Left ventricle myocardium inferior (tissue), 1 donor: ENCODE measurements around the gene AKAP6. TPM values are rescaled to one million over a fixed set of nuclear protein-coding genes. Genes with fewer than 3 reads are reported as not detected.

Experiments
- DNase-seq: peaks from one replicate; pipeline ENCODE4 v3.0.0-alpha.2; 2020
- H3K27ac ChIP-seq: fragments of 200-600 bp; replicated peaks from 2 replicates; pipeline ENCODE4 v1.8.0; 2021
- H3K27me3 ChIP-seq: fragments of 200-600 bp; 2 replicates; pipeline ENCODE4 v1.8.0; 2021; ENCODE audit warnings: low read depth
- H3K36me3 ChIP-seq: fragments of 200-600 bp; 2 replicates; pipeline ENCODE4 v1.8.0; 2021
- H3K4me1 ChIP-seq: fragments of 200-600 bp; 2 replicates; pipeline ENCODE4 v1.8.0; 2021
- H3K4me3 ChIP-seq: fragments of 200-600 bp; 2 replicates; pipeline ENCODE4 v1.8.0; 2021; ENCODE audit warnings: mild to moderate bottlenecking, moderate library complexity
- H3K9me3 ChIP-seq: fragments of 200-600 bp; replicated peaks from 2 replicates; pipeline ENCODE4 v1.8.0; 2021
- CTCF ChIP-seq: fragments of 200-600 bp; IDR thresholded peaks from 2 replicates; pipeline ENCODE4 v1.8.0; 2021; ENCODE audit warnings: antibody characterized with exemption, mild to moderate bottlenecking, borderline replicate concordance
- intact Hi-C: fragments of 100-400 bp; cut with micrococcal nuclease; formaldehyde crosslinking; loops from one replicate; pipeline ENCODE4 v1.11.0; 2022
- total RNA-seq: library from RNA; stranded (reverse); fragmentation: NEBNext Ultra II Directional; extraction: Animal tissue kit (Norgen Biotek cat#: 25700); gene quantifications from one replicate; pipeline ENCODE4 v1.2.1, GENCODE V29; 2021
- donor health status: DM: no; HTN: yes; CAD: no; lungs with severe emphysema.

AKAP6 gene
- total RNA-seq, 1 donor from 2014 or later: 218 TPM

GRCh38 chr14:32820682-32821081, 491.6 kb downstream of the AKAP6 start:
- H3K4me1 ChIP-seq: peaks cover 71% of the 10 kb centered on the region
- TF ChIP-seq CTCF: no peak
- H3K36me3 ChIP-seq: no peaks in the 10 kb centered on the region
- peak overlapping the region; percentile 85 for H3K27ac ChIP-seq
- peak; percentile 33 for DNase-seq
- no peaks in the 10 kb centered on the region for H3K27me3 ChIP-seq
- intact Hi-C loops: no loop called here
- no peak overlapping the region for H3K4me3 ChIP-seq
- no peaks in the 10 kb centered on the region for H3K9me3 ChIP-seq

GRCh38 chr14:32821964-32822653, 493.0 kb downstream of the AKAP6 start:
- Histone ChIP-seq H3K4me1 (peaks cover 85% of the 10 kb centered on the region), H3K4me3 (no peak overlapping the region), H3K36me3 (no peaks in the 10 kb centered on the region), H3K27ac (peak overlapping the region; percentile 85), H3K27me3 (no peaks in the 10 kb centered on the region), H3K9me3 (no peaks in the 10 kb centered on the region)
- no peak for TF ChIP-seq CTCF
- DNase-seq: no peak
- intact Hi-C loops: no loop called here

- intact Hi-C loops: no loop called here
- Histone ChIP-seq H3K36me3 (no peaks in the 10 kb centered on the region), H3K27ac (peak overlapping the region; percentile 52), H3K4me3 (no peak overlapping the region), H3K9me3 (no peaks in the 10 kb centered on the region), H3K4me1 (peaks cover 91% of the 10 kb centered on the region), H3K27me3 (no peaks in the 10 kb centered on the region)
- no peak for TF ChIP-seq CTCF
- no peak for DNase-seq
Observed at GRCh38 chr14:32823706-32824105, 494.6 kb downstream of the AKAP6 start.

- Histone ChIP-seq H3K9me3 (no peaks in the 10 kb centered on the region), H3K27ac (peak overlapping the region; percentile 52), H3K4me1 (peaks cover 87% of the 10 kb centered on the region), H3K27me3 (no peaks in the 10 kb centered on the region), H3K36me3 (no peaks in the 10 kb centered on the region), H3K4me3 (no peak overlapping the region)
- no peak for TF ChIP-seq CTCF
- DNase-seq: no peak
- intact Hi-C loops: no loop called here
Observed at GRCh38 chr14:32824195-32824594, 495.1 kb downstream of the AKAP6 start.

- Histone ChIP-seq H3K9me3 (no peaks in the 10 kb centered on the region), H3K4me3 (no peak overlapping the region), H3K36me3 (no peaks in the 10 kb centered on the region), H3K27me3 (no peaks in the 10 kb centered on the region), H3K27ac (peak overlapping the region; percentile 52), H3K4me1 (peaks cover 78% of the 10 kb centered on the region)
- DNase-seq: no peak
- intact Hi-C loops: loop anchor here (5.0 kb wide), 1 partner anchor 248 kb away; no protein-coding TSS in a partner anchor
- no peak for TF ChIP-seq CTCF
Observed at GRCh38 chr14:32825058-32825457, 496.0 kb downstream of the AKAP6 start.
